GM18520 (cell line): ENCODE data around the gene ZNF652.

Experiments used
- ATAC-seq: cut with Tn5 transposase; IDR thresholded peaks from one replicate; pipeline ENCODE4 v1.9.1; 2021; ENCODE audit not compliant: unreplicated experiment

ZNF652 gene

DNA sequence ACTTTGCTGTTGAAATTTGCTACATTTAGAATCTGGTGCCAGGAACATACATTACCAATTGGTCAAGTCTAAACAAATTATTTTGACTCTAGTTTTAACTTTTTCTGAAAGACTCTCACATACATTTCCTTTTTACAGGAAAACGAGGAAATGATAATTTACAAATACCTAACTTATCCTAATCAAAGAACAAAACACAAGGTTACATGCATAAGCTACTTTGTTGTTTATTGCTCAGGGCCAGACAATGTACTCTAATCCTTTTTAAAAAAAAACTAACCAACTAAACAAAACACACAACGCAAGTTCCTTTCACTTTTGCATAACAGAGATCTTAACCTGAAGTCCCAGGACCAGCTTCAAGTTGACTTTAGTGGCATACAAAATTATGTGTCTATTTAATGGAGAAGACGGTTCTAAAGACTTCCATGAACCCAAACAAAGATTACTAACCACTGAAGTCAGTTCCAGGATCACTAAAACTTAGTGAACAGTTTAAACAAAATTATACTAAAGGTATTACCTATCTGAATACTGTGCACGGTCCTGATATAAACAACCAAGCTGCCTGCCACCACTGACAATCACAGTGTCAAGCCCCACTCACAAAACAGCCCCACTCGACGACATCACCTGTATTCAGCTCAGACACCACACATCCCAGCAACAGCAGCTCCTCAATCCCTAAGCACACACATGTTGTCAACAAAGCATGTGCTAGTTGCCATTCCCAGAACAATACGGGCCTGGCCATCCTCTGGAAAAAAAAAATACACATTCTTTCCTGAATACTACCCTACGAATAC is 1.9 kb downstream of the ZNF652 start:
- ATAC-seq, result no peak

DNA sequence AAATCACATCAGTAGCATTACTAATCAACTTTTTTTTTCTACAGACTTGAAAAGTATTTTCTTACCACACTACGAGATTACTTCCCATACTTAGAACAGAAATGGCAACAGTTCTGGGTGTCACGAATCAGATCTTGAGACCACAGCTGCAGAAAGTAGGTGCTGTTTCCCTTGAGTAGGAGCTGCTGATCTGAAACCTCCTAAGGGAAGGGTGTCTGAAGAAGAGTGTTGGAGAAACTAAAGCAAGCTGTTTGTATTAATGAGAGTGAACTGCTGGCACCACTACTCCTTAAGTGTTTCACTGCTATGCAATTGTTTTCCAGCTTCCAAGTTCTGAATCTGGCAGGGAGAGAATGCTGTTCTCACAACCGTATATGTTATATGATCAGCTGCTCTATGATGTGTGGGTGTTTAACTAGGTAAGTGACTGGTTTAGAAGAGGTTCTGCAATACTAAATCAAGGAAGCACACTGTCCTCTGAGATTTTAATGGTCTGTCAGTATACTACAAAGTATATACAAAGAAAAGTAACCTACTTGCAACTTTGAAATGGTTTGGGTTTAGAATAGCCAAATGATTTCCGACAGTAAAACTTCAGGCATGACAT is 3.3 kb downstream of the ZNF652 start:
- ATAC-seq, result no peak

DNA sequence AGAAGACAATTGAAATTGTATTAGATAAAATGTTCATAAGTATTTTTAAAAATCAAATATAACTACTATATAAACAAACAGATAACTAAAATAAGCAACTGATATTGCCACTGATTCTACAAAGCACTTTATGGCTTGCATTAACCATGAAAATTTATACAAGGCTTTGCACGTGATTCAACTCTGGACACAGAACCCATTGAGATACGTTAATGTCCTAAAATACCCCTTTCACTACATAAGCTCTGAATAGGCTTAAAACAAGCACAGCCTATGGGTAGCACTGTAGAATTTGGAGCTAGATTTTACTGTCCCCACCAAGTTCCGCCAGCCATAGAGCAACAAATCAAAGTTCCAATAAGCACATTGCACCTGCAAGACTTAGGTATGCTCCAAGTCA is 4.5 kb downstream of the ZNF652 start:
- ATAC-seq, result no peak

DNA sequence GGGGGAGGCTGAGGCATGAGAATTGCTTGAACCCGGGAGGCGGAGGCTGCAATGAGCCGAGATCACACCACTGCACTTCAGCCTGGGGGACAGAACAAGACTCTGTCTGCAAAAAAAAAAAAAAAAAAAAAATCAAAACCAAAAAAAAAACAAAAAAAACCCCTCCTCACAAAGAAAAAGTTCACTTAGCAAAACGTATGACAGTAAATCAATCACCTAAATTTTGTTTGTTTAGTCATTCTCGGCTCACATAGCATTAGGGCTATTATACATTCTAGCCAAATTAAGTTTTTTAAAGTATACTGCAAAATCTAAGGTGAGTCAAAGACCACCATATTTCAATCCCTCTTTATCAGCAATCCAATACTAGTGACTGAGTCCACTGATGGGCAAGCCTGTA is 5.7 kb downstream of the ZNF652 start:
- ATAC-seq, result no peak

DNA sequence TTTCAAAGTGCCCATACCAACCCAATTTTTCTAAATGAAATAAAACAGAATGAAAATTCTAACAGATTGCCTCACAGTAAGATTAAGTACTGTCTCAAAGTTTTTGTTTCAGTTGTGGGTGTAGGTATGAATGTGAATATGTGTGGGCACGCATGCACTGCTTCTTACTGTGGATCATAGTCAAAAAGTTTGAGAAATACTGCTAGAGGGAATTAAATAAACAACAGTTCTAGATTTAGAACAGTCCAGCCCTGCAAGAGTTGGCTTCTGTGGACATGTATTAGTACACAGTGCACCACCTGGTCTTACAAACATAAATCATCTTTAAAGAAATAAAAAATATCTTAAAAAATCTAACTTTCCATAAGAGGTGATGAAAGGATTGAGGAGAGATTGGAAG is 8.4 kb downstream of the ZNF652 start:
- no peak for ATAC-seq

DNA sequence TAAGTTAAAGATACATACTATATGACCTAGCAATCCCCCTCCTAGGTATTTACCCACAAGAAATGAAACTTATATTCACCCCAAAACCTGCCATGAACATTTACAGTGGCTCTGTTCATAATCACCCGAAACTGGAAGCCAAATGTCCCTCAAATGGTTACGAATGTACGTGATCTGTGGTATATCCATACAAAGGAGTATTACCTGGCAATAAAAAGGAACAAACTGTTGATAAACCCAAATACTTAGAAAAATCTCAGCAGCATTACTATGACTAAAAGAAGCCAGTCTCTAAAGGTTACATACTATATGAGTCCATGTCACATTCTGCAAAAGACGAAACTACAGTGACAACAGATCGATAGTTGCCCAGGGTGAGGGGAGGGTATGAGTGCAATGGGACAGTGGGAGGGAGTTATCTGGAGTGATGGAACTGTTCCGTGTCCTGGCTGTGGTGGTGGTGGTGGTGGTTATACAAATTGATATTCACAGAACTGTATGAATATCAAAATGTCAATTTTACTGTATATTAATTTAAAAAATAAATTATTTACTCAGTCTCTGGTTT is 9.4 kb downstream of the ZNF652 start:
- no peak for ATAC-seq

DNA sequence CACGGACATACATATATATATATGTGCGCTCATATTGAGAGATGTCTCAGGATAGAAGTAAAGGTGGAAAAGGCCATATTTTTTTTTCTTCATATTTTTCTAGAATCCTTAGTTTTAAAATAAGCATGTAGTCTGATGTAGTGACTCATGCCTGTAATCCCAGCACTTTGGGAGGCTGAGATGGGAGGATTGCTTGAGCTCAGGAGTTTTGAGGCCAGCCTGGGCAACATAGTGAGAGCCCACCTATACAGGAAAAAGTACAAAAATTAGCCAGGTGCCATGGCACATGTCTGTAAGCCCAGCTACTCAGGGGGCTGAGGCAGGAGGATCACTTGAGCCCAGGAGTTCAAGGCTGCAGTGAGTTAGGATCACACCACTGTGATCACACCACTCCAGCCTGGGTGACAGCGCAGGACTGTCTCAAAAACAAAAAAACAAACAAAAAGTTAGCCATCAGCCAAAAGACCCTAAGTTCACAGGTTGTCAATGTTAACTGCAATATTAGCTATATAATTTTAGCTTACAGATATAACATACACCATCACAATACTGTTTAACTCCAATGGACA is 10.4 kb downstream of the ZNF652 start:
- no peak for ATAC-seq

DNA sequence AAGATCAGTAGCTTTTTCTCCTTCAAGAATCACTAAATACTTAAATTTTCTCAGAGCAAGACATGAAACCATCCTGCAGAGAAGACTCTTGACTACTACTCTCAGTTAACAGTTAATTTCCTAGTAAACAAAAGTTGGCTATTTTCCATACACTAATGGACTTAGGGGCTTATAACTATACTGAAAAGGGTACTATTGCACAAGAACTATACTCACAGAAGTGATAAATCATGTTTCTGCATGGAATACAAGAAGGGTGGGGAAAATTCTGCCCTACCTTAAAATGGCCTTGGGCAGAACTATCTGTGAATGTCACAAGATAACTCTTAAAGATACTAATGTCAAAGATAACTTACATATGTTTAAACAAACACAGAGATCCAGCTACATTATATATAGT is 12.5 kb downstream of the ZNF652 start:
- no peak for ATAC-seq

DNA sequence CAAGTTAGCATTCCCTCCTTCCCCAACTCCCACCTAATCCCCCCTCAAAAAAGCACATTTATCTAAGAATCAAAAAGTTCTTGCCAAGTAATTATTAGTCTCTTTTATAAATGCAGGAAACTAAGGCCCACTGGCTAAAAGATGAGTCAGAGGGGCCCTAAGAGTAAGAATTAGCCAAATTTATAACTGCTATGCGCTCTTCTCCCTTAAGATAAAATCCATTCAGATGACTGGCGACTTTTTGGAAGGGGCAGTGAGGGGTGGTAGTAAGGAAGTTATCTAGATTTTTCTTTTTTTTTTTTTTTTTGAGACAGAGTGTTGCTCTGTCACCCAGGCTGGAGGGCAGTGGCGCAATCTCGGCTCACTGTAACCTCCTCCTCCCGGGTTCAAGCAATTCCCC is 17.1 kb downstream of the ZNF652 start:
- no peak for ATAC-seq

DNA sequence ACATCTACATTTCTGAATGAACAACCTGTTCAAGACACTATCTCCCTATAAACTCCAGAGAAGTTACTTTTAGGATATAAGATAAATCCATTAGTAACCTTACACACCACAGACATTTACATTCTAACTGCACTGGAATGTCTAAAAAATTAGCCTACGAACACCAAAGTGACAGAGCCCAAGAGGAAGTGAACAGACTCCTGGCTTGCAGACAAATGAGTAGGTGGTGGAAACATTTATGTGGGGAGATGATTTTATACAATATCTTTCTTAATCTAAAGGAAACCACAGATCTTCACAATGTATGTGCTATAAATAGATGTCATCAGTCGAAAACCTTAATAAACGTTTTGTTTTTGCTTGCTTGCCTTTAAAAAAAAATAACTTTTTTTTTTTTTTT is 18.8 kb downstream of the ZNF652 start:
- no peak for ATAC-seq

DNA sequence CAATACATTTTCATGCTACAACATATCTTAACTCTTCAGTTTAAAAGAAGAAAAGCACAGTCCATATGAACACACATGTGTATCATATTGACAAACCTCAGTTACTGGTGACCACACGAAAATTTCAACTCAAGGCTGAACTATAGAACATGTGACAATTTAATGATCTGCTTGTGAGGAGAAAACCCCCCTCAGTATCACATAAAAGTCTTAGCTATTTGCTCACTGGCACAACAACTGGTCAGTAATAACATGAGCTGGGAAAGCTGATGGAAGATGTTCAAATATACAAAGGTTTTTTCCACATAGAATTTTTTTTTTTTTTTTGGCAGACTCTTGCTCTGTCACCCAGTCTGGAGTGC is 19.5 kb downstream of the ZNF652 start:
- peak; percentile 28 for ATAC-seq

DNA sequence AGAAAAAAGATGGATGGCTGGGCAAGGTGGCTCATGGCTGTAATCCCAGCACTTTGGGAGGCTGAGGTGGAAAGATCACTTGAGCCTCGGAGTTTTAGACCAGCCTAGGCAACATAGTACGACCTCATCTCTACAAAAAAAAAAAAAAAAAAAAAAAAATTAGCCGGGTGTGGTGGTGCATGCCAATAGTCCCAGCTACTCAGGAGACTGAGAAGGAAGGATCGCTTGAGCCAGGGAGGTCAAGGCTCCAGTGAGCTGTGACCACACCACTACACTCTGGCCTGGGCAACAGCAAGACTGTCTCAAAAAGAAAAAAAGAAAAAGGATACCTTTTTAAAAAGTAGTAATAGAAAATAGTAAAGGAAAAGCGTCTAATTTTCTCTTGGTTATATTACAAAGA is 20.7 kb downstream of the ZNF652 start:
- no peak for ATAC-seq

DNA sequence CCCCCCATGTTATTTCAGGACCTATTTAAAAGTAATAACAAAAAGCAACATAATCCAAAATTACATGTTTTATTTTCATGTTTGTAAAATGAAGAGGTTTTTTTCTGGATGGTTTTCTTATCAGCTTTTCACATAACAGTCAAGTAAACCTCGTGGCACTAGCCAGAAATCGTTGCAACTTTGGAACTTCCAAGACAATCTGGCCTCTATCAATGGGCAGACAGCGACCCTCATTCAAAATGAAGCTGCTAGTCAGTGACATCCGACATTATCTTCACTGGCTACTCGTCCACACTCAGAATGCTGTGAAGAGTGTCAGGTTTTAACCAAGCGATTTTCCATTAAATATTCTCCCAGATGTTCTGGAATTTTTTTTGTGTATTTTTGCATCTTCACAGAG is 22.7 kb downstream of the ZNF652 start:
- no peak for ATAC-seq

DNA sequence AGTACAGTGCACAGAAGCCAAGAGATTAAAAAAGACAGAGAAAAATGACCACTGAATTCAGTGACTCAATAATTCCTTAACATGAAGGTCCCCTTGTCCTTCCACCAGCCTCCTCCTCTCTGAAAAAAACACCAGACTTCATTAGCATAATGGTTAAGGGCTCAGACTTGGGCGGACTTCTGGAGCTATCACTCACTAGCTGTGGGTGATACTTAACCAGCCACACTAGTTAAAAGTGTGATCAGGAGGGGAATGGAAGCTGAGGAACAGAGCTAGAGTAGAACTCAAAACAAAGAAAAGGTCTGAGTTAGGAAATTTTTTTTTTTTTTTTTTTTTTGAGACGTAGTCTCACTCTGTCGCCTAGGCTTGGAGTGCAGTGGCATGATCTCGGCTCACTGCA is 23.2 kb downstream of the ZNF652 start:
- no peak for ATAC-seq

DNA sequence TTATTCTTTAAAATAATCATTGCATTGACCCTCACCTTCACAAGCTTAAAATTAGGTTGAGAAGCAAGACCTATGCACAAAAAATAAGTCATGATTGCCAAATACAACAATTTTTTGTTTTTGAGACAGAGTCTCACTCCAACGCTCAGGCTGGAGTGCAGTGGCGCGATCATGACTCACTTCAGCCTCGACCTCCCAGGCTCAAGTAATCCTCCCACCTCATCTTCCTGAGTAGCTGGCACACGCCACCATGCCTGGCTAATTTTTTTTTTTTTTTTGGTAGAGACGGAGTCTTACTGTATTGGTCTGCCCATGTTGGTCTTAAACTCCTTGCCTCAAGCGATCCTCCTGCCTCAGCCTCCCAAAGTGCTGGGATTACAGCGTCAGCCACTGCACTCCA is 24.2 kb downstream of the ZNF652 start:
- ATAC-seq, result no peak

DNA sequence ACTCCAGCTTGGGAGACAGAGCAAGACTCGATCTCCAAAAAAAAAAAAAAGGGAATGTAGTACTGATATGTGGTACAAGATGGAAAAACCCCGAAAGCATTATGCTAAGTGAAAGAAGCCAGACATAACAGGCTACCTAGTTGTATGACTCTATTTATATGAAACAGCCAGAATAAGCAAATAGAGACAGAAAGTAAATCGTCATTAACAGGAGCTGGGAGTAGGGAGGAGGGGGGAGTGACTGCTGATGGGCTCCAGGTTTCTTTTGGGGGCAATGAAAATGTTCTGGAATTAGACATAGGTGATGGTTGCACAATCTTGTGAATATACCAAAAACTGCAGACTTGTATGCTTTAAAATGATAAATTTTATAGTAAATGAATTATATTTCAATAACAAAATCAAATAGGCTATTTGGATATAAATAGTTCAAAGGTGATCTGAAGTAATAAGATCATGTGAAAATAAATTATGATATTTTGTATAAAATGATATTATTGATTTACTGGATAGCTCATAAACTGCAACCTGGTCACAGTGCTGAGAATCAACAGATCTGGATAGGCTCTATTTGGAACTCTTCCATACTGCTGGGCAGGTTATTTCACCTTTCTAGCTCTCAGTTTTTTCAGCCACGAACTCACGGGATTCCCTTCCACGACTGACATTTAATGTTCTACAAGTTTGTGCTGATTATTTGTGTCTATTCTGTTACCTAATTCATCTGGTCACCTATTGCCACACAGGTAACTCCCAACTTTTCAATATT is 27.1 kb downstream of the ZNF652 start:
- ATAC-seq, result no peak

DNA sequence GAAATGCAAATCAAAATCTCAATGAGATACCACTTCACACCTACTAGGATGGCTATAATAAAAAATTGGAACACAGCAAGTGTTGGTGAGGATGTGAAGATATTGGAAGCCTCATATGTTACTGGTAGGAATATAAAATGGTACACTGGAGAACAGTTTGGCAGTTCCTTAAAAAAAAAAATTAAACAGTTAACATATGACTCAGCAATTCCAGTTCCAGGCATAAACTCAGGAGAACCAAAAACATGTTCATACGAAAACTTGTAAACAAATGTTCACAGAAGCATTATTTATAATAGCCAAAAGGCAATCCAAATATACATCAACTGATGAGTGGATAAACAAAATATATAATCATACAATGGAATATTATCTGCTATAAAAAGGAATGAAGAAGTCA is 28.2 kb downstream of the ZNF652 start:
- ATAC-seq, result no peak

DNA sequence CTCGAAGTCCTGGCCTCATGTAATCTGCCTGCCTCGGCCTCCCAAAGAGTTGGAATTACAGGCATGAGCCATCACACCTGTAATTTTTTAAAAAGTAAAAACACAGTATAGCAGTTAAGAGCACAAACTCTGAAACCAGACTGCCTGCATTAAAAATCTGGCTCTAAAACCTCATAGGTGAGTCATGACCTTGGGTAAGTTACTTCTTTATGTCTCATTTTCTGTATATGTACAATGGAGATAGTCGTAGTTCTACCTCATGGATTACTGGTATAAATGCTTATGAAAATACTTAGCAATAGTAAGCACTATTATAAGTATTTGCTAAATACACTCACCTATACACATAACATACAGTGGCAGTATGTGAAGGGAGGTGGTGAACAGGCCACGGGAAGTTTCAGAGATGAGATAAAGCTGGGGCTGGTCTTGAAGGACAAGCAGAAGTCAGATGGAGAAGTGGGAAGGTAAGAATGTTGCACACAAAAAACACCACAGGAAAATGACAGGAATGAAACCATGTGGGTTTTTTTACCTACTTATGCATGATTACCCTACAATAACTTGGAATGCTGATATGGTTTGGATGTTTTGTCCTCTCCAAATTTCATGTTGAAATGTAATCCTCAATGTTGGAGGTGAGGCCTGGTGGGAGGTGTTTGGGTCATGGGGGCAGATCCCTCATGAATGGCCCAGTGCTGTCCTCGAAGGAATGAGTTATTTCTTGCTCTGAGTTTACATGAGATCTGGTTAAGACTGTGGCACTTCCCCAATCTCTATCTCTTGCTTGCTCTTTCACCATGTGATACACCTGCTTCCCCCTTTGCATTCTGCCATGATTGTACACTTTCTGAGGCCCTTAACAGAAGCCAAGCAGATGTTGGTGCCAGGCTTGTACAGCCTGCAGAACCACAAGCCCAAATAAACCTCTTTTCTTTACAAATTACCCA is 33.9 kb downstream of the ZNF652 start:
- ATAC-seq, result no peak

DNA sequence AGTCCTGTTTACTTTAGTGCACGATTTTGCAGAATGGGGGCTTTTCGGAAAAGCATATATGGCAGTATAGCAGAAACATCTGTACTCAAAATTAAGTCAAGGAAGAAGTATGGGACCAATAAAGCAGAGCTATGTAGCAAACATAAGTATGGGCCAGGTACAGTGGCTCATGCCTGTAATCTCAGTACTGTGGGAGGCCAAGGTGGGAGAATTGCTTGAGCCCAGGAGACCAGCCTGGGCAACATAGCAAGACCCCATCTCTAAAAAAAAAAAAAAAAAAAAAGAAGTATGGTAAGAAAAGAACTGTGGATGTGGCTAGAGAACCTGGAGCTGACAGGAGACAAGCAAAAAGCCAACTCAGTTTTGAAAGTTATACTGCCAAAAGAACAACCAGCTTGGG is 36.1 kb downstream of the ZNF652 start:
- no peak for ATAC-seq

DNA sequence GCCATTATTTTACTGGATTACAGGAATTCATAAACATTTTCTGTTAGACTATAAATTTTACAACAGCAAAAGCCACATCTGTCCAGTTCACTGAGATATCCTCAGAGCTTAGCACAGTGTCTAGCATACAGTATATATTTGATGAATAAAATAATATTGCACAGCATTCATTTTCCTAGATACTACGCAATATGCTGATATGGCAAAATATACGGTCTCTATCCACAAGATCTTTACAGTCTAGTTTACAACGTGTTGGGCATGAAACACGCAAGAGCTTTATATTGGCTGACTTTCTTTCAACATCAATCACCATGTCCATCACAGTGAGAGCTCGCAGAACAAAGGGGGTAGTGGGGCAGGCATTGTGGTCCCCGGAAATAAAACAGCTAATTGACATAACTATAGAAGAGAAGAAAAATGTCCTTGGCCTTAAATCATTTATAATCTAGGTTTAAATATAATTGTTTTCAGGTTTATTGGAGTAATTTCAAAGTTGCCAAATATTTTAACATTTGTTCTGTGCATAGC is 43.5 kb downstream of the ZNF652 start:
- ATAC-seq, result no peak
